COR-L47 (cell line): ENCODE measurements around the gene STAT3.
A peak's percentile ranks its signal among the peaks of the same experiment; 100 is the strongest.
"Not testable (repeated sequence)": the region's sequence is repeated elsewhere in the genome, so short reads cannot be mapped to it uniquely, and the experiment has no call there.

Experiments used
- DNase-seq: peaks from one replicate; lab custom pipeline; 2025; lab: John Stamatoyannopoulos, UW

Gene STAT3

GRCh38 chr17:42313773-42314566 is 74.3 kb downstream of the STAT3 start:
- DNase-seq: no peak

- no peak for DNase-seq
These were observed 74.9 kb downstream of the STAT3 start for GRCh38 chr17:42313389-42313772.

- DNase-seq: peak; percentile 93
These were observed 75.7 kb downstream of the STAT3 start for GRCh38 chr17:42312285-42313130.

DNA sequence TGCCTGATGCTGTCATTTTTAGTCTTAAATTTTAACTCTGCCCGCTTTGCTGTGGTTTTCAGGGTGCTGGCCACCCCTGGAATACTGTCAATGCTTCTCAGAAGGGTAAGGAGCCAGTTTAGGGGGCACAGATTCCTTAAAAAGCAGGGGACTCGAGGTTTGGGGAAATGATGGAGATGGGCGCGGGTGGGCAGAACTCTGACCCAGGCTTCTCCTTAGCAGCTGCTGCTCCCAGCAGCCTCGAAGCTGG is 76.3 kb downstream of the STAT3 start:
- DNase-seq: no peak

- DNase-seq: no peak
These were observed 76.8 kb downstream of the STAT3 start for GRCh38 chr17:42311240-42312034.

GRCh38 chr17:42310787-42311215 is 77.4 kb downstream of the STAT3 start:
- DNase-seq: no peak

GRCh38 chr17:42309986-42310786 is 78.1 kb downstream of the STAT3 start:
- no peak for DNase-seq

GRCh38 chr17:42309142-42309541 is 79.1 kb downstream of the STAT3 start:
- DNase-seq: no peak

DNA sequence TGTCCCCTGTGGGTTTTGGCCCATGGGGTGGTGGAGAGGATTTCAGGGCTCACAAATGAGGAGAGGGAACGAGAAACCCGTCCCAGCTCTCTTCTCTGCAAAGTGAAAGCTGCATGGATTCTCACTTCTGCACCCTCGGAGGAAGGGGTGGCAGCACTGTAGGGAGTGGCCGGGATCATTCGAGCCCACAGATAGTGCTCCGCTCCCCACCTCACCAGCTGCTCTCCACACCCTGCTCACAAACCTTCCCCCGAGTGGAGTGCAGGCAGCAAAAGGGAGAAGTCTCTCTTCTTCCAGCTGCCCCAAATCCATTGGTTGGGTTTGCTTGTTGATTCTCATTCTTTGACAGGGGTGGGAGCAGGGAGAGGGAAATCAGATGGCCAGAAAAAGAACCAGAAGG is 79.8 kb downstream of the STAT3 start:
- DNase-seq: no peak

- no peak for DNase-seq
These were observed 80.8 kb downstream of the STAT3 start for GRCh38 chr17:42307362-42307927.

GRCh38 chr17:42306385-42306667 is 81.9 kb downstream of the STAT3 start:
- DNase-seq: no peak

DNA sequence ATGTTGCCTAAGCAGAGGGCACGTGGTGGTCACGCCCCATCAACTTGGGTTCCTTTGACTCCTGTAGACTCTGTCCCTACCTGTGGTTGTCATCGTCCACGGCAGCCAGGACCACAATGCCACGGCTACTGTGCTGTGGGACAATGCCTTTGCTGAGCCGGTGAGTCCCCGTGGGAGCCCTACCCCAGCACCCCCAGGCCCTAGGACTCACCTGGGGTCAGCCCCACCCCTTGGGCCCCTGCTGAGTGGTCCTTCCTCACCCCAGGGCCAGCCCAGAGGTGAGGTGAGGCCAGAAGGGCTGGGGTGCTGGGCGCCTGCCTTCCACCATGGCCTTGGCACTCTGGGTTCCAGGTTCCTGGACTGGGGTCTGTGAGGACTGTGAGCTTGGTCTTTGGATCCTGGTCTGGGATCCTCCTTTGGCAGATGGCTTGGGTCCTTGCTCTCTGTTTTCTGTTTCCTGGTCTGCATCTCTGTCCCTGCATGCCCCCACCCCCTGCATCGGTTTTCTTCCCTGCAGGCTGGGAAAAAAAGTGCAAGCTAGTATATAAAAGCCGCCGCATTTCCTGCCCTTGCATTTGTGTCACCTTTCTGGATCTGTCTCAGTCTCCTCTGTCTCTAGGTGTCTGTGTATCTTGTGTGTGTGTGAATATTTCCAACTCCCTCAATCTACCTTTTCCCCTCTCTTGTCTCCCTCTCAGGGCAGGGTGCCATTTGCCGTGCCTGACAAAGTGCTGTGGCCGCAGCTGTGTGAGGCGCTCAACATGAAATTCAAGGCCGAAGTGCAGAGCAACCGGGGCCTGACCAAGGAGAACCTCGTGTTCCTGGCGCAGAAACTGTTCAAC is 82.5 kb downstream of the STAT3 start:
- no peak for DNase-seq

GRCh38 chr17:42305031-42305330 is 83.3 kb downstream of the STAT3 start:
- DNase-seq: not testable (repeated sequence)

DNA sequence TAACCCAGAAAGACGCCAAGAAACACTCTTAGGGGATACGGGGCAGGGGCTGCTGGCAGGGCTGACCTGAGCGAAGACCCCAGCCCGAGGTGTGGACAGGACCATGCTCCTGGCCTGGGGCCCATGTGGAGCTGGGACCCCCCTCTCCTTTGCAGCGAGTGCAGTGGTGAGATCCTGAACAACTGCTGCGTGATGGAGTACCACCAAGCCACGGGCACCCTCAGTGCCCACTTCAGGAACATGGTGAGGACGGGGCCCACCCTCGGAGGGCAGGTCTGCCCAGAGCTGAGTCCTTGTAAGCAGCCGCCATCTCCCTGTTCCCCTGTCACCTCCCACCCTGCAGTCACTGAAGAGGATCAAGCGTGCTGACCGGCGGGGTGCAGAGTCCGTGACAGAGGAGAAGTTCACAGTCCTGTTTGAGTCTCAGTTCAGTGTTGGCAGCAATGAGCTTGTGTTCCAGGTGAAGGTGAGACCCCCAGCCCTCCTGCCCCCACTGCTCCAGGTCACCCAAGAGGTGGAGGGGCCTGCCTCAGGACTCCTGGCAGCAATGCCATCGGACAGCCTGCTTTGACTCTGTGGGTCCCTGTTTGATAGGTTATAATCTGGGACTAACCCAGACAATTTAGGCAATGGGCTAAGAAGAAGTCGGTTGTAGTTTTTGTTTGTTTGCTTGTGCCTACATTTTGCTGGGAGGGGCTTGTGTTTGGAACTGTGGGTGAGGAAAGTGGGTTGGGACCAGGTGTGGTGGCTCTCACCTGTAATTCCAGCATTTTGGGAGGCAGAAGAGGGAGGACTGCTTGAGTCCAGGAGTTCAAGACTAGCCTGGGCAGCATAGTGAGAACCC is 83.8 kb downstream of the STAT3 start:
- no peak for DNase-seq

GRCh38 chr17:42303694-42304093 is 84.5 kb downstream of the STAT3 start:
- no peak for DNase-seq

GRCh38 chr17:42301022-42301421 is 87.2 kb downstream of the STAT3 start:
- DNase-seq: no peak

DNA sequence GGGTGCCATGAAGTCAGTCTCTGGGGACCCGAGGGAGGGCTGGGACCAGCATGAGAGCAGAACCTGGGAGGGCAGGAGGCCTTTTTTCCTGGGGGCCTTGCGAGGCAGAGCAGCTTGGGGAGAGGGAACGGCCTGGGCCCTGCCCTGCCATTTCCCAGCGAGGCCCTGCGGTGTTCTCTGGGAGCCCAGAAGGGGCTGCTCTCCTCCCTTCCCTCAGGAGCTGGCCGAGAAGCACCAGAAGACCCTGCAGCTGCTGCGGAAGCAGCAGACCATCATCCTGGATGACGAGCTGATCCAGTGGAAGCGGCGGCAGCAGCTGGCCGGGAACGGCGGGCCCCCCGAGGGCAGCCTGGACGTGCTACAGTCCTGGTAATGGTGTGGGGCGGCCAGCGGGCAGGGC is 88.3 kb downstream of the STAT3 start:
- DNase-seq: not testable (repeated sequence)

DNA sequence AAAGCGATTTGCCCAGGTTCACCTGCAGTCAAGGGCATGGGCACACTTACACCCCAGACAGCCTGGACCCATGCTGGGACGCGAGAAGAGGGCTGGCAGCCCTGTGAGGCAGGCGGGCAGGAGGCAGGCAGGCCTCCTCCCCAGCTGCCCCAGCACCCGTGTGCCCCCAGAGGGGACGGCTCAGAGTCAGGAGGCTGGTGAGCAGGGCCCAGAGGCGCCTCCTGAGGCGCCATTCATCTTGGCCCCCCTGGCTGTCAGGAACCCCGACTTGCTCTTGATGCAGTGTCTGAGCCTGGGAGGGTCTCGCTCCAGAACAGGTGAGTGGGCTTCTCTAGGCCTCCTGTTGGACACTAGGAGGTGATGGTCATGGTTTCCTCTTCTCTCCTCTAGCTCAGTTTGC is 88.9 kb downstream of the STAT3 start:
- DNase-seq: not testable (repeated sequence)

GRCh38 chr17:42297775-42298174 is 90.5 kb downstream of the STAT3 start:
- not testable (repeated sequence) for DNase-seq

- no peak for DNase-seq
These were observed 92.2 kb downstream of the STAT3 start for GRCh38 chr17:42296012-42296411.
